HCT116 (cell line): ENCODE measurements around the gene WIPF3. TPM values are rescaled to one million over a fixed set of nuclear protein-coding genes. Genes with fewer than 3 reads are reported as not detected.

Source experiments
- ATAC-seq: fragments of 200-7000 bp; cut with Tn5 transposase; 2 replicates; pipeline ENCODE4 v1.9.1; 2020; ENCODE audit warnings: mild to moderate bottlenecking, moderate library complexity
- BruUV-seq: library from RNA; stranded (reverse); fragments of 400-500 nt; replicated peaks from 2 replicates; lab custom pipeline; 2021; lab: Mats Ljungman, UMichigan
- CTCF ChIA-PET: fragments of 300-600 bp; sonication (Branson Sonifier 250); formaldehyde crosslinking; loops from one replicate; lab custom pipeline; 2021; ENCODE audit warnings: antibody characterized with exemption; lab: Charles Lee
- POLR2A ChIA-PET: fragments of 300-600, 350-600 bp; sonication (Branson Sonifier 250); formaldehyde crosslinking; loops from one replicate; lab custom pipeline; 2021; ENCODE audit warnings: antibody characterized with exemption; lab: Charles Lee
- RAD21 ChIA-PET, 2 experiments: fragments of 300-600 bp; sonication (Branson Sonifier 250); formaldehyde crosslinking; loops; one replicate each; lab custom pipeline; 2023; ENCODE audit warnings: low total read pairs in 2 of 2; ENCODE audit not compliant: uncharacterized antibody in 2 of 2, unreplicated experiment in 2 of 2, low non-redundant PET in 1 of 2; lab: Charles Lee
- DNase-seq: peaks from one replicate; pipeline ENCODE4 v3.0.0-alpha.2; 2010; ENCODE audit warnings: low read depth, low spot score
- H2AFZ ChIP-seq: fragments of 200-600 bp; shearing (Covaris generic), sonication (generic); 2 replicates; pipeline ENCODE4 v1.6.1; 2017; ENCODE audit warnings: low read depth, mixed run types, mixed read lengths, antibody characterized with exemption, low read length; ENCODE audit not compliant: poor library complexity, severe bottlenecking
- H3K27ac ChIP-seq: 2 replicates; pipeline ENCODE4 v1.5.1; 2012; ENCODE audit warnings: low read depth, low read length
- H3K27me3 ChIP-seq: fragments of 200-600 bp; sonication (generic); 2 replicates; pipeline ENCODE4 v1.6.1; 2016; ENCODE audit warnings: mixed run types, low read length, mixed read lengths; ENCODE audit not compliant: insufficient read depth
- H3K36me3 ChIP-seq, 2 experiments: fragments of 200-500 bp in 1 of 2; fragments of 200-600 bp in 1 of 2; sonication (Bioruptor generic) in 1 of 2; sonication (generic) in 1 of 2; 2 replicates each; pipeline versions ENCODE4 v1.5.1 to v1.6.1; 2014 to 2016; ENCODE audit warnings: low read length in 2 of 2, inconsistent platforms in 1 of 2, mixed read lengths in 1 of 2, mixed run types in 1 of 2; ENCODE audit not compliant: insufficient read depth in 2 of 2, control insufficient read depth in 1 of 2
- H3K4me1 ChIP-seq, 2 experiments: fragments of 200-600 bp in 1 of 2; sonication (generic) in 1 of 2; 2 replicates each; pipeline versions ENCODE4 v1.5.1 to v1.6.1; 2012 to 2017; ENCODE audit warnings: low read length in 2 of 2, inconsistent platforms in 1 of 2, mild to moderate bottlenecking in 1 of 2, mixed read lengths in 1 of 2, mixed run types in 1 of 2, moderate library complexity in 1 of 2; ENCODE audit not compliant: insufficient read depth in 2 of 2, control insufficient read depth in 1 of 2
- H3K4me2 ChIP-seq: fragments of 200-600 bp; sonication (generic); 2 replicates; pipeline ENCODE4 v1.6.1; 2017; ENCODE audit warnings: mixed run types, low read length, mixed read lengths
- H3K4me3 ChIP-seq, 2 experiments: fragments of 200-600 bp in 1 of 2; sonication (generic) in 1 of 2; replicated peaks in 1 of 2; 2 replicates each; pipeline ENCODE4 v1.5.1; 2011 to 2016; ENCODE audit warnings: low read length in 2 of 2, control low read depth in 1 of 2, low read depth in 1 of 2, mild to moderate bottlenecking in 1 of 2, mixed read lengths in 1 of 2, mixed run types in 1 of 2
- H3K79me2 ChIP-seq: fragments of 200-600 bp; sonication (generic); 2 replicates; pipeline ENCODE4 v1.6.1; 2017; ENCODE audit warnings: mild to moderate bottlenecking, mixed run types, low read length, moderate library complexity, mixed read lengths; ENCODE audit not compliant: insufficient read depth
- H3K9ac ChIP-seq: fragments of 200-600 bp; sonication (generic); 2 replicates; pipeline ENCODE4 v1.6.1; 2016; ENCODE audit warnings: low read length, mixed read lengths
- H3K9me2 ChIP-seq: fragments of 200-600 bp; sonication (generic), shearing (Covaris generic); 2 replicates; pipeline ENCODE4 v1.6.1; 2017; ENCODE audit warnings: mixed run types, mild to moderate bottlenecking, moderate library complexity; ENCODE audit not compliant: insufficient read depth
- H3K9me3 ChIP-seq, 2 experiments: fragments of 200-500 bp in 1 of 2; fragments of 200-600 bp in 1 of 2; sonication (Bioruptor generic) in 1 of 2; sonication (generic) in 1 of 2; 2 replicates each; pipeline ENCODE4 v1.6.1; 2014 to 2017; ENCODE audit warnings: low read length in 2 of 2, mixed read lengths in 2 of 2, inconsistent platforms in 1 of 2, low read depth in 1 of 2, mild to moderate bottlenecking in 1 of 2, mixed run types in 1 of 2, moderate library complexity in 1 of 2; ENCODE audit not compliant: control insufficient read depth in 1 of 2, insufficient read depth in 1 of 2
- H4K20me1 ChIP-seq: fragments of 200-600 bp; sonication (generic), shearing (Covaris generic); 2 replicates; pipeline ENCODE4 v1.6.1; 2017; ENCODE audit warnings: mixed run types, mild to moderate bottlenecking, moderate library complexity; ENCODE audit not compliant: insufficient read depth
- CEBPB ChIP-seq: IDR thresholded peaks from 2 replicates; pipeline ENCODE4 v1.6.1; 2012; ENCODE audit warnings: low read depth
- EGR1 ChIP-seq: IDR thresholded peaks from 2 replicates; pipeline ENCODE4 v1.6.1; 2012; ENCODE audit warnings: low read depth
- EZH2 ChIP-seq: fragments of 200-600 bp; sonication (generic); IDR thresholded peaks from 2 replicates; pipeline ENCODE4 v1.6.1; 2017; ENCODE audit warnings: antibody characterized with exemption, mixed run types
- EZH2phosphoT487 ChIP-seq: fragments of 200-600 bp; IDR thresholded peaks from 2 replicates; pipeline ENCODE4 v1.6.1; 2018; ENCODE audit warnings: antibody characterized with exemption, borderline replicate concordance
- POLR2A ChIP-seq: IDR thresholded peaks from 2 replicates; pipeline ENCODE4 v1.7.0; 2011; ENCODE audit warnings: borderline replicate concordance; ENCODE audit not compliant: insufficient read depth, insufficient read length; ENCODE audit errors: extremely low read depth
- POLR2AphosphoS5 ChIP-seq: IDR thresholded peaks from 2 replicates; pipeline ENCODE4 v1.6.1; 2011; ENCODE audit warnings: mild to moderate bottlenecking, low read depth, low read length, moderate library complexity
- SIN3A ChIP-seq: IDR thresholded peaks from 2 replicates; pipeline ENCODE4 v1.6.1; 2012; ENCODE audit warnings: low read depth
- TCF7L2 ChIP-seq: IDR thresholded peaks from 2 replicates; pipeline ENCODE4 v1.7.0; 2011; ENCODE audit warnings: borderline replicate concordance, inconsistent platforms; ENCODE audit not compliant: insufficient read depth, insufficient read length; ENCODE audit errors: extremely low read depth
- intact Hi-C: fragments of 100-400 bp; cut with micrococcal nuclease; formaldehyde crosslinking; loops from 2 replicates; pipeline ENCODE4 v1.10.0; 2022
- total RNA-seq: library from RNA; stranded (reverse); gene quantifications from one replicate; pipeline ENCODE4 v1.2.1, GENCODE V29; 2021; ENCODE audit not compliant: unreplicated experiment
- TF ChIP-seq, protein P1 (sequence below): IDR thresholded peaks from 2 replicates; pipeline ENCODE4 v1.6.1; 2012
- TF ChIP-seq, protein P2 (sequence below): IDR thresholded peaks from 2 replicates; pipeline ENCODE4 v1.6.1; 2012
- TF ChIP-seq, protein P3 (sequence below): IDR thresholded peaks from 2 replicates; pipeline ENCODE4 v1.6.1; 2011; ENCODE audit warnings: mild to moderate bottlenecking, low read length, moderate library complexity; ENCODE audit not compliant: insufficient replicate concordance; ENCODE audit errors: extremely low read depth
- TF ChIP-seq, protein P4 (sequence below), 3 experiments: fragments of 200-600 bp in 1 of 3; sonication (generic) in 1 of 3; IDR thresholded peaks in 2 of 3; conservative IDR thresholded peaks in 1 of 3; 2 replicates each; pipeline ENCODE4 v1.5.1; 2012 to 2017; ENCODE audit warnings: low read depth in 2 of 3, low read length in 2 of 3, antibody characterized with exemption in 1 of 3, borderline replicate concordance in 1 of 3, control low read depth in 1 of 3, mild to moderate bottlenecking in 1 of 3, mixed read lengths in 1 of 3, mixed run types in 1 of 3, moderate library complexity in 1 of 3; ENCODE audit not compliant: insufficient read depth in 1 of 3

WIPF3 gene
- total RNA-seq, 1 experiment from 2014 or later = 8.6 TPM

DNA sequence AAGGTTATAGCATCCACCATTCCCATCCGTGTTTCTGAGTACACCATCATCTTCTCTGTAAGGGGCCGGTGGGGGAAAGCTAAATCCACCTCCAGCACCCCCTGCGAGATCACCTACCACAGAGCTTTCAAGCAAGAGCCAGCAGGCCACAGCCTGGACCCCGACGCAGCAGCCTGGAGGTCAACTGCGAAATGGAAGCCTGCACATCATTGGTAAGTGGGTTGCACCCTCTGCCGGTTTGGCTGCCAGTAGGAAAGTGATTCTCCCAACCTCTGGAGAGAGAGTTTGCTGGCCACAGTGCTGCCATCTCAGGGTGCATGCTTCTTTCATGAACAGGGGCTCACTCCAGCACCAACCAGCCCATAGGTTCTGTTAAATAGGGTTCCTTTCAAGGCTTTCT, 81.7 kb downstream of the WIPF3 start:
- TF ChIP-seq EZH2phosphoT487 = no peak
- no peak for TF ChIP-seq POLR2A
- no peak for TF ChIP-seq TCF7L2
- TF ChIP-seq SIN3A = no peak
- TF ChIP-seq, protein P1, sequence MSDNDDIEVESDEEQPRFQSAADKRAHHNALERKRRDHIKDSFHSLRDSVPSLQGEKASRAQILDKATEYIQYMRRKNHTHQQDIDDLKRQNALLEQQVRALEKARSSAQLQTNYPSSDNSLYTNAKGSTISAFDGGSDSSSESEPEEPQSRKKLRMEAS = no peak
- TF ChIP-seq, protein P2, sequence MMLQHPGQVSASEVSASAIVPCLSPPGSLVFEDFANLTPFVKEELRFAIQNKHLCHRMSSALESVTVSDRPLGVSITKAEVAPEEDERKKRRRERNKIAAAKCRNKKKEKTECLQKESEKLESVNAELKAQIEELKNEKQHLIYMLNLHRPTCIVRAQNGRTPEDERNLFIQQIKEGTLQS = no peak
- no peak for TF ChIP-seq POLR2AphosphoS5
- TF ChIP-seq, protein P3, sequence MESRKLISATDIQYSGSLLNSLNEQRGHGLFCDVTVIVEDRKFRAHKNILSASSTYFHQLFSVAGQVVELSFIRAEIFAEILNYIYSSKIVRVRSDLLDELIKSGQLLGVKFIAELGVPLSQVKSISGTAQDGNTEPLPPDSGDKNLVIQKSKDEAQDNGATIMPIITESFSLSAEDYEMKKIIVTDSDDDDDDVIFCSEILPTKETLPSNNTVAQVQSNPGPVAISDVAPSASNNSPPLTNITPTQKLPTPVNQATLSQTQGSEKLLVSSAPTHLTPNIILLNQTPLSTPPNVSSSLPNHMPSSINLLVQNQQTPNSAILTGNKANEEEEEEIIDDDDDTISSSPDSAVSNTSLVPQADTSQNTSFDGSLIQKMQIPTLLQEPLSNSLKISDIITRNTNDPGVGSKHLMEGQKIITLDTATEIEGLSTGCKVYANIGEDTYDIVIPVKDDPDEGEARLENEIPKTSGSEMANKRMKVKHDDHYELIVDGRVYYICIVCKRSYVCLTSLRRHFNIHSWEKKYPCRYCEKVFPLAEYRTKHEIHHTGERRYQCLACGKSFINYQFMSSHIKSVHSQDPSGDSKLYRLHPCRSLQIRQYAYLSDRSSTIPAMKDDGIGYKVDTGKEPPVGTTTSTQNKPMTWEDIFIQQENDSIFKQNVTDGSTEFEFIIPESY = no peak
- TF ChIP-seq CEBPB = no peak
- TF ChIP-seq, protein P4, sequence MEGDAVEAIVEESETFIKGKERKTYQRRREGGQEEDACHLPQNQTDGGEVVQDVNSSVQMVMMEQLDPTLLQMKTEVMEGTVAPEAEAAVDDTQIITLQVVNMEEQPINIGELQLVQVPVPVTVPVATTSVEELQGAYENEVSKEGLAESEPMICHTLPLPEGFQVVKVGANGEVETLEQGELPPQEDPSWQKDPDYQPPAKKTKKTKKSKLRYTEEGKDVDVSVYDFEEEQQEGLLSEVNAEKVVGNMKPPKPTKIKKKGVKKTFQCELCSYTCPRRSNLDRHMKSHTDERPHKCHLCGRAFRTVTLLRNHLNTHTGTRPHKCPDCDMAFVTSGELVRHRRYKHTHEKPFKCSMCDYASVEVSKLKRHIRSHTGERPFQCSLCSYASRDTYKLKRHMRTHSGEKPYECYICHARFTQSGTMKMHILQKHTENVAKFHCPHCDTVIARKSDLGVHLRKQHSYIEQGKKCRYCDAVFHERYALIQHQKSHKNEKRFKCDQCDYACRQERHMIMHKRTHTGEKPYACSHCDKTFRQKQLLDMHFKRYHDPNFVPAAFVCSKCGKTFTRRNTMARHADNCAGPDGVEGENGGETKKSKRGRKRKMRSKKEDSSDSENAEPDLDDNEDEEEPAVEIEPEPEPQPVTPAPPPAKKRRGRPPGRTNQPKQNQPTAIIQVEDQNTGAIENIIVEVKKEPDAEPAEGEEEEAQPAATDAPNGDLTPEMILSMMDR (IDR thresholded peaks at IDR 0.05 in 2 of 3, conservative IDR thresholded peaks at IDR 0.05 in 1 of 3; ENCODE audit: borderline replicate concordance in 1 of 3, insufficient read depth in 1 of 3, low read depth in 2 of 3, low read length in 2 of 3) = no peak
- no peak for TF ChIP-seq EZH2
- TF ChIP-seq EGR1 = no peak
- no peaks in the 10 kb centered on the region for H3K9me3 ChIP-seq

More for the DNA sequence above, 81.7 kb downstream of the WIPF3 start:
- ATAC-seq = no peak
- Histone ChIP-seq H3K9me2 (no peaks in the 10 kb centered on the region), H3K36me3 (no peaks in the 10 kb centered on the region), H3K4me2 (no peak overlapping the region), H3K9ac (no peak overlapping the region), H2AFZ (no peak overlapping the region), H4K20me1 (no peaks in the 10 kb centered on the region), H3K27me3 (no peaks in the 10 kb centered on the region), H3K4me1 (no peaks in the 10 kb centered on the region), H3K4me3 (no peak overlapping the region), H3K79me2 (no peaks in the 10 kb centered on the region), H3K27ac (no peak overlapping the region)
- DNase-seq = no peak
- intact Hi-C loops = no loop called here
- BruUV-seq = no TSS peak
- ChIA-PET RAD21 (no interaction called here), POLR2A (no interaction called here), CTCF (no interaction called here)
